ENCODE results near the gene ZEB2.

DNA sequence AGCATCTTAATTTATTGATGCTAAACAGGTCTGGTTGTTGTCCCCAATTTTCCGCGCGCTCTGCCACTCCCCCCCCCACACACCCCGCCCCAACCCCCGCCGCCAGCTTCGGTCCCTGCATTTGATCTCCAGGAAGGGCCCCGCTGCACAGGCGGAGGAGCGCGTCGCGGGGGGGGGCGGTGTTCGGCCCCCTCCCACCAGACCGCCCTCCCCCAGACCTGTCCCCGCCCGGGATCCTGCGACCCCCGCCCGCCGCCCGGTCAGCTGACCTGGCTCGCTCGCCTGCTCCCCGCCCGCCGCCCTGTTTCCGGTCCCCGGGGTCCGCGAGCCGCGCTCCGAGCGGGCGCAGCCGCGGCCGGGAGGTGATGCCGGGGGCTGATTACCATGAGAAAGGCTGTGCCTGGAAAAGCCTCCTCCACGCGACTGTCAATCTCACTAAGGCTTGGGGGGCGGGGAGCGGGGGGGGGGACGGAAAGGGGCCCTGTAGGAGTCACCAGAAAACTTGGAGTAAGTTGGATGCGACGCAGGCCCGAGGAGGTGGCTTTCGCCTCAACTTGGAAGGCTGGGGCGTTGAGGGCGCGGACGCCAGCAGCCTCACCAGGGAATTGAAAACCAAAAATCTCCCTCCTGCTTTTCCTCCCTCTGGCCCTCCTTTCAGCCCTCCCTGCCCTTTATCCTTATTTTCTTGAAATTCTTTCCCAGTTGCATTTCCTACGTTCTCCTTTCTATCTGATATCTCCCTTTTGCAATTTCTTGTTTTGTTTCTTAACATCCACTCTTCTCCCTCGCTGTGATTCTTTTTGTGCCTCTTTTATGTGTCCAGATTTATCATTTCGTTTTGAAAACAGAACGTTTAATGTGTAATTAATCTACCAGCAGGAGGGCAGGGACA lies 4.4 kb upstream of the ZEB2 start:
- TF ChIP-seq CTCF (IDR thresholded peaks at IDR 0.05) = no peak
- no peak for TF ChIP-seq POLR2A (IDR thresholded peaks at IDR 0.05)

Measured in breast epithelium (tissue), 3 donors.